Measurements from ENCODE around the gene ARHGAP22. TPM values are rescaled to one million over a fixed set of nuclear protein-coding genes. Genes with fewer than 3 reads are reported as not detected.

ARHGAP22 gene
- total and polyA plus RNA-seq, 8 donors: 2.2 to 10.4 (median 2.8) TPM

DNA sequence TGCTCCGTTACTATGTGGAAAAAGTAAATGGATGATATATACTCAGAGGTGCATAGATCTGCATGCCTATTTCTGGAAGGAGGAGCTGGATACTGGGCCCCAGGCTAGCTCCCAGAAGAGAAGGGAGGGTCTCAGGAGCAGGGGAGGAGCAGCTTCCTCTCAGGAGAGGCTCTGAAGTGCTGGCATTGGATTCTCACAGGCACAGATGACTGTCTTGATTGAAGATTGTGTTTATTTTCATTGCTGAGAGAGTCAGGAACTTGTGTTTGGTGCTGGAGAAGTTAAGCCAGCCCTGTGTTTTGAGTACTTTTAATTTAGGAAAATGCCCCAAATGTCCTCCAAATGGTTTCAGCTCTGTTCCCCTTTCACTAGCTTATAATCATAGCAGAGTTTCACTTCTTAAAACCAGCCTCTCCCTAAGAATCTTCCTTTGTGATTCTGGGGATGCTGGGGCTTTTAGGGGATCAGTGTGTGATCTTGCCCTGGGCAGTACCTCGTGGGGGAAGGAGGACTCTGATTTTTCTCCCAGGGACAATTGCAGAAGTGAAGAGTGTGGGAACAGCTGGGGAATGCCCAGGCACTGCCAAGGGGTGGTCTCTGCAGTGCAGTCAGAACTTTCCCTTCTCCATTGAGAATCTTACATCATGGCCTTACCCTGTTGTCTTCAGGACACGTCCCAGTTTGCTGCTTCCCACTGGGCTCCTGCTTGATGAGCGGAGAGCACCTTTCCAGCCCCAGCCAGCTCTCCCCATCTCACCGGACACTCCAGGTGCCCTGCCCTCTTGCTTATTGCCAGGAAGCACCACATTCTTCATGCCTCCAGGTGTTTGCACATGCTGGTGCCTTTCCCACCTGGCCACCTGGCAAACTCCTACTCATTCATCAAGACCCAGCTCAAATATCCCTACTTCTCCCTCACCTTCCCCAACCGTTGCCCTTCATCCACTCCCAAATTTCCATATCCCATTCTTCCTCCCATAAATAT lies 102.8 kb downstream of the ARHGAP22 start:
- H3K27me3 ChIP-seq: no peaks in the 10 kb centered on the region
- no peak overlapping the region for H3K4me3 ChIP-seq
- no peak for TF ChIP-seq CTCF (IDR thresholded peaks at IDR 0.05)
- DNase-seq: no peak
- ATAC-seq: no peak
- H3K36me3 ChIP-seq: no peaks in the 10 kb centered on the region
- H3K27ac ChIP-seq: no peak overlapping the region
- no peaks in the 10 kb centered on the region for H3K9me3 ChIP-seq
- intact Hi-C loops (cut with DNase I): no loop called here
- peaks cover 0 to 10% of the 10 kb centered on the region in 2 donors for H3K4me1 ChIP-seq

- TF ChIP-seq CTCF (IDR thresholded peaks at IDR 0.05): no peak
- Histone ChIP-seq H3K27me3 (no peaks in the 10 kb centered on the region), H3K27ac (no peak overlapping the region), H3K4me1 (peaks cover 0 to 8% of the 10 kb centered on the region in 2 donors), H3K9me3 (no peaks in the 10 kb centered on the region), H3K4me3 (no peak overlapping the region), H3K36me3 (no peaks in the 10 kb centered on the region)
- intact Hi-C loops (cut with DNase I): no loop called here
- ATAC-seq (no peak), DNase-seq (no peak)
These were observed 103.6 kb downstream of the ARHGAP22 start for GRCh38 chr10:48501226-48501625.

- H3K4me3 ChIP-seq: no peak overlapping the region
- H3K4me1 ChIP-seq: peaks cover 0 to 3% of the 10 kb centered on the region in 2 donors
- no peak for TF ChIP-seq CTCF (IDR thresholded peaks at IDR 0.05)
- ATAC-seq (no peak), DNase-seq (no peak)
- no peak overlapping the region for H3K27ac ChIP-seq
- intact Hi-C loops (cut with DNase I): no loop called here
- no peaks in the 10 kb centered on the region for H3K36me3 ChIP-seq
- H3K27me3 ChIP-seq: no peaks in the 10 kb centered on the region
- H3K9me3 ChIP-seq: no peaks in the 10 kb centered on the region
These were observed 104.1 kb downstream of the ARHGAP22 start for GRCh38 chr10:48500771-48501170.

DNA sequence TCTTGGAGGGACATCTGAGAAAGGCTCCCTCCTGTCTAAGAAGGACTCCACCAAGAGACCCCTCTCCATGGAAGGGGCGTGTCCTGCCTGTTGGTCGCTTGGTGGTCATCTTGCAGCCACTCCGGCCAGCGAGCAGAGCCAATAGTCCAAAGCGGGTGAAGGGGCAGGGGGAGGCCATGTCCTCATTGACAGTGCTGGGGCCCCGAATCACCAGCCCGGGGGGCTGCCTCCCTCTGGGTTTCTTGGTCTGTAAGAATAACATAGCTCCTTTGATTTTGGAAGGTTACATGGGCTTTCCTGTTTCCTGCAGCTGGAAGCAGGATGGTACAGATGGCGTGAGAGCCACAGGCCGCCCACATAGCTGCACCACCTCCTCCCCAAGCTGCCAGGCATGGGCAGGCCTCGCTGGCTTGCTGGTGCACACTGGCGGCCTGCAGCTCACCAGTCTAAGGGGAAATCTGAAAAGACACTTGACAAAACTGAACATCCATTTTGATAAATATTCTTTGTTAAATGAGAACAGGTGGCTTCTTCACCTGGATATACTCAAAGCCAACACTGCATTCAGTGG lies 105.8 kb downstream of the ARHGAP22 start:
- no peak for ATAC-seq
- no peak overlapping the region for H3K27ac ChIP-seq
- DNase-seq: no peak
- H3K4me3 ChIP-seq: no peak overlapping the region
- no peaks in the 10 kb centered on the region for H3K27me3 ChIP-seq
- TF ChIP-seq CTCF (IDR thresholded peaks at IDR 0.05): no peak
- H3K4me1 ChIP-seq: no peaks in the 10 kb centered on the region
- intact Hi-C loops (cut with DNase I): no loop called here
- H3K9me3 ChIP-seq: no peaks in the 10 kb centered on the region
- no peaks in the 10 kb centered on the region for H3K36me3 ChIP-seq
